Transverse colon (tissue), 4 donors: ENCODE results near the gene FNIP2.
"Not testable (repeated sequence)": the region's sequence is repeated elsewhere in the genome, so short reads cannot be mapped to it uniquely, and the experiment has no call there.

Experiments used
- CTCF ChIP-seq, 5 experiments: fragments of 200-600 bp in 3 of 5; fragments of 450-650 bp in 2 of 5; sonication (generic) in 3 of 5; IDR thresholded peaks; 1 replicate in 2 of 5; 2 replicates in 3 of 5; pipeline ENCODE4 v1.5.1; 2016 to 2017; ENCODE audit warnings: antibody characterized with exemption in 5 of 5, inconsistent platforms in 3 of 5, mild to moderate bottlenecking in 2 of 5, moderate library complexity in 1 of 5
- POLR2A ChIP-seq: fragments of 450-650 bp; IDR thresholded peaks from one replicate; pipeline ENCODE4 v1.6.1; 2016; ENCODE audit warnings: antibody characterized with exemption, mild to moderate bottlenecking, moderate library complexity
- POLR2AphosphoS5 ChIP-seq, 3 donors: sonication (generic); formaldehyde crosslinking; IDR thresholded peaks; one replicate each; pipeline ENCODE4 v1.6.1; 2016; ENCODE audit warnings: antibody characterized with exemption in 3 of 3

- TF ChIP-seq POLR2AphosphoS5 (IDR thresholded peaks at IDR 0.05); CTCF (IDR thresholded peaks at IDR 0.05); POLR2A: not testable (repeated sequence)
These were observed 59.3 kb downstream of the FNIP2 start for GRCh38 chr4:158828151-158828550.
